Stimulated activated naive B cell treated with anti-CD40 and anti-IgM and Interleukin-4, amounts not matched to agents 10 μg/mL and 1 μg/mL and 100 μg/mL, for 72 hours (primary cell): ENCODE data around the gene ABCA2.
"Not testable (repeated sequence)": the region's sequence is repeated elsewhere in the genome, so short reads cannot be mapped to it uniquely, and the experiment has no call there.

ENCODE experiments used
- ATAC-seq, 2 donors: fragments of 150-1000 bp; cut with Tn5 transposase; replicated peaks; 2 replicates each; pipeline ENCODE4 v1.10.0; 2021; ENCODE audit warnings: moderate library complexity in 1 of 2
- DNase-seq: peaks from one replicate; pipeline ENCODE4 v3.0.0; 2021
- H3K27ac Mint-ChIP-seq: one replicate; pipeline ENCODE4 v1.8.0; 2022; ENCODE audit warnings: mild to moderate bottlenecking, mixed read lengths
- H3K27me3 Mint-ChIP-seq, 2 donors: one replicate each; pipeline ENCODE4 v1.8.0; 2022; ENCODE audit warnings: mixed read lengths in 2 of 2
- H3K36me3 Mint-ChIP-seq, 2 donors: one replicate each; pipeline ENCODE4 v1.8.0; 2022; ENCODE audit warnings: mixed read lengths in 2 of 2, mild to moderate bottlenecking in 1 of 2
- H3K4me1 Mint-ChIP-seq, 2 donors: one replicate each; pipeline ENCODE4 v1.8.0; 2022; ENCODE audit warnings: mixed read lengths in 2 of 2, mild to moderate bottlenecking in 1 of 2
- H3K4me3 Mint-ChIP-seq, 2 donors: one replicate each; pipeline ENCODE4 v1.8.0; 2022; ENCODE audit warnings: mild to moderate bottlenecking in 2 of 2, mixed read lengths in 2 of 2, moderate library complexity in 1 of 2
- H3K9me3 Mint-ChIP-seq, 2 donors: one replicate each; pipeline ENCODE4 v1.8.0; 2022; ENCODE audit warnings: mixed read lengths in 2 of 2, mild to moderate bottlenecking in 1 of 2

ABCA2 gene

DNA sequence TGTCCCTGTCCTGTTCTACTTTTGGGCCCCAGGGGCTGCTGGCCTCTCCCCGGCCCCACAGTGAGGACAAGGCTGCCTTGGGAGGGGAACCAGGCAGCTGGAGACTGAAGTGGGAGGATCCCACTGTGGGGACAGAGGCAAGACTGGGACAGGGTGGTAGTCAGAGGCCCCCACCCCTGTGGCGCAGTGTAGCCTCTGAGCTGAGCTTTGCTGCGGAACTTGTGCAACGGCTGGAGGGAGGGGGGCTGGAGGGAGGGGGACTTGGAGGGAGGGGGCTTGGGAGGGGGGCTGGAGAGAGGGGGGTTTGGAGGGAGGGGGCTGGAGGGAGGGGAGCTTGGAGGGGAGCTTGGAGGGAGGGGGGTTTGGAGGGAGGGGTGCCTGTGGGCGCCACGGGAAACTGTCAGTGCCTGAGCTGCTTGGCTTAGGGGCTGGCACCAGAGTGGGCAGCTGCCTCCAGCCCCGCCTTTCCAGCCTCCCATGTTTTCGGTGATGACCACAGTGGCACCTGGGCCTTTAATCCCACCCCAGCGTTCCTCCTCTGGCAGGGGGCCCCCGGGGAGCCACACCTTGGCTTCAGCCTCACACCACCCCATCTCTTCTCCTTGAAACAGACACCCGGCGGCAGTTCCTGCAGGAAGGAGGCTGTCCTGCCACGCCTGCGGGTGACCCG lies 6.1 kb upstream of the ABCA2 start:
- H3K9me3 Mint-ChIP-seq = no peaks in the 10 kb centered on the region
- peak in 1 of 2 donors; percentile 3 for ATAC-seq
- no peak for DNase-seq
- H3K36me3 Mint-ChIP-seq = peaks cover 0 to 3% of the 10 kb centered on the region in 2 donors
- H3K27ac Mint-ChIP-seq = peak overlapping the region; percentile 94
- peaks cover 0 to 12% of the 10 kb centered on the region in 2 donors for H3K27me3 Mint-ChIP-seq
- H3K4me1 Mint-ChIP-seq = peaks cover 42 to 62% of the 10 kb centered on the region in 2 donors
- H3K4me3 Mint-ChIP-seq = peak overlapping the region; percentile 73 to 75

DNA sequence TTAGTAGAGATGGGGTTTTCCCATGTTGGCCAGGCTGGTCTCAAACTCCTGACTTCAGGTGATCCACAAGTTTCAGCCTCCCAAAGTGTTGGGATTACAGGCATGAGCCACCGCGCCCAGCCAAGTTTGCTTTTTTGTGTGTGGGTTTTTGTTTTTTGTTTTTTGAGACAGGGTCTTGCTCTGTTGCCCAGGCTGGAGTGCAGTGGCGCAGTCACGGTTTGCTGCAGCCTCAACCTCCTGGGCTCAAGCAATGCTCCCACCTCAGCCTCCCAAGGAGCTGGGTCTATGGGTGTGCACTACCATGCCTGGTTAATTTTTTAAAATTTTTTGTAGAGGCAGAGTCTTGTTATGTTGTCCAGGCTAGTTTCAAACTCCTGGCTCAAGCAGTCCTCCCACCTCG lies 5.4 kb upstream of the ABCA2 start:
- not testable (repeated sequence) for H3K27ac Mint-ChIP-seq, H3K36me3 Mint-ChIP-seq, H3K27me3 Mint-ChIP-seq, H3K9me3 Mint-ChIP-seq, DNase-seq, ATAC-seq
- H3K4me3 Mint-ChIP-seq = peak overlapping the region in 1 of 2 donors; percentile 60
- H3K4me1 Mint-ChIP-seq = peaks cover 46 to 69% of the 10 kb centered on the region in 2 donors

DNA sequence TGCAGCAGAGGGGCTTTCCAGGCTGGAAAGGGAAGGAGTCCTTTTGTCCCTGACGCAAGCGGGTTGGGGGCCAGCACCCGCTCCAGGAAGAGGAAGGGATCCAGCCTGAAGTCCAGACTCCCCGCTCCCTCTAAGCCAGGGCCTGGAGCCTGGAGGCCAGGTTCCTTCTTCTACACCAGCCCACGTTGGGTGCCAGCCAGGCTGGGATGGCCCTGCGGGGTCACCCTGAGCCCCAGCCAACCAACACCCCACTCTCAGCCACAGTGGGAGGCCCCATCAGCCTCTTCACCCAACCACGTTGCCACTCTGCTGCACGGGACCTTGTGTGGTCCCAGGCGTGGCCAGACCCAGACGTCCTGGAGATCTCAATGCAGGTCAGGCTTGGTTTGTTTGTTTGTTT lies 4.8 kb upstream of the ABCA2 start:
- no peaks in the 10 kb centered on the region for H3K27me3 Mint-ChIP-seq
- DNase-seq = no peak
- H3K4me3 Mint-ChIP-seq = peak overlapping the region; percentile 60 to 64
- peaks cover 0 to 3% of the 10 kb centered on the region in 2 donors for H3K36me3 Mint-ChIP-seq
- peak overlapping the region; percentile 31 for H3K27ac Mint-ChIP-seq
- no peak for ATAC-seq
- H3K4me1 Mint-ChIP-seq = peaks cover 46 to 70% of the 10 kb centered on the region in 2 donors
- no peaks in the 10 kb centered on the region for H3K9me3 Mint-ChIP-seq

DNA sequence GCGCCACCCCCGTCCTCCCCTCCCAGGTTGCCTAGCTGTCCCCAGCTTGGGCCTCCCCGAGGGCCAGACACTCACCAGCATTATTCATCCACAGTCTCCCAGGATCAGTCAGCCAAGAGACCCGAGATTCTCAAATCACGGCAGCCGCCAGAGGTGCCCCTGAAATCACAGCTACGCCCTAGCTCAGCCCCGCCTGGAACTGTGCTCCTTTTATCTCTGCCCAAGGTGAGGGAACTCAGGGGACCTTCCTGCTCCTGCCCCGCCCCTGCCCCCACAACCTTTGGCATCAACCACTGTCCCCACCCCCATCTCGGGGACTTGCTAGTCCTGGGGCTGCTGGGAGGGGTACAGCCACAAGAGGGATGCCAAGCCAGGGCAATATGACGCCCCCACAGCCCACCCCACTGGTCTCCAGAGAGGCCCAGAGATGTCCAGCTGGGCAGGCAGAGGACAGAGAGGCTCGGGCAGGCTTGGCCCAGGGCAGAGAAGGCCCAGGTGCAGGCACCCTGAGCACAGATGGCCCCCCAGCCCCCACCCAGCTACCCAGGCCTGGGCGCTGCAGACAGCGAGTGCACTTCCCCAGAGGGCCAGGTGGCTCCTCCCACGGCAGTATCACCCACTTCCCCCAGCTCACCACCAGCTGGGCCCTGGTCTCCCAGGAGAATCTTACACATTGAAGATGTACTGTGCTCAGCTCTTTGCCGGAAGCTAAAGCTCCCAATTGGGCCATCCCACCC lies 4.0 kb upstream of the ABCA2 start, which contains the start of gene FUT7:
FUT7 (minus strand) TSS at position 185 of the 737 bp plus-strand sequence; CDS start at position 88, 97 bp downstream.
- peak; percentile 16 to 44 for ATAC-seq

DNA sequence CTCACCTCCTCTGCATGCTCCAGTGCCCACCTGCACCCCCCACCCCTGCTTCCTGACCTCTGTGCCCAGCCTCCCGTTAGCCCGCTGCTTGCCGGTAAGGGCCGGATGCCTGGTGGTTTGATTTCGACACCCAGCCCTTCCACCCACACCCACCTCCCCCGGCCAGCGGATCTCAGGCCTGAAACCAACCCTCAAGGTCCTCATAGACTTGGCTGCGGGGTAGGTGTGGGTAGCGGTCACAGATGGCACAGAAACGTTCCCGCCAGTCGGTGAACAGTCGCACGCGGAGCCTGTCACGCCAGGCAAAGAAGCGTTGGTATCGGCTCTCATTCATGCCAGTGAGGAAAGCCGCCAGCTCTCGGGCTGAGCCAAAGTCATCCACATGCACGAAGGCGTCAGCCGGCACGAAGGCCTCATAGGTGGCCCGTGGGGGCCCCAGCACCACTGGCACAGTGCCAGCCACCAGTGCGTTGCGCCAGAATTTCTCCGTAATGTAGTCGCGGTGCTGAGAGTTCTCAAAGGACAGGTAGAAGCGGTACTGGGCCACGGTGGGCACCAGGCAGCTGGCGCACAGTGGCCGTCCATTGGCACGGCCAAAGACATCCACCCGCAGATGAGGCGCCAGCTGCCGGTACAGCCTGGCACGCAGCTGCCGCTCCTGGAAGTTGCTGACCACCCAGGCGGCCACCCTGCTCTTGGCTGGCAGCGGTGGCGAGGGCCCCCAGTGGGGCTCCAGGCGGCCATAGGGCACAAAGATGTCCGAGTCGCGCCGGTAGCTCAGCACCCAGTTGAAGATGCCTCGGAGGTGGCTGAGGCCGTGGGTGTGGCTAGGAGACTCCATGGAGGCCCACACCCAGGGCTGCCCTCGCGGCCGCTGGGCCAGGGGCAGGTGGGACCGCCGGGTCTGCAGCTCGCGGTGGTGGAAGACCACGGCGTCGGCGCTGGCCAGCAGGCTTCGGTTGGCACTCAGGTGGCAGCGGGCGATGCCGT lies 2.8 kb upstream of the ABCA2 start:
- Mint-ChIP-seq H3K4me1 (peaks cover 54 to 70% of the 10 kb centered on the region in 2 donors), H3K27ac (peak overlapping the region; percentile 78), H3K9me3 (no peaks in the 10 kb centered on the region), H3K27me3 (no peaks in the 10 kb centered on the region), H3K4me3 (peak overlapping the region; percentile 62 to 64), H3K36me3 (peaks cover 0 to 3% of the 10 kb centered on the region in 2 donors)
- ATAC-seq (peak; percentile 7 to 17), DNase-seq (peak; percentile 64)

More for the DNA sequence above, 4.0 kb upstream of the ABCA2 start, which contains the start of gene FUT7:
- peak within 1 kb of the TSS; percentile 64 to 72 for H3K4me3 Mint-ChIP-seq
- peaks cover 0 to 3% of the 10 kb centered on the region in 2 donors for H3K36me3 Mint-ChIP-seq
- H3K9me3 Mint-ChIP-seq = no peaks in the 10 kb centered on the region
- DNase-seq = no peak
- peak within 1 kb of the TSS; percentile 78 for H3K27ac Mint-ChIP-seq
- H3K27me3 Mint-ChIP-seq = no peaks in the 10 kb centered on the region
- peaks cover 49 to 70% of the 10 kb centered on the region in 2 donors for H3K4me1 Mint-ChIP-seq

DNA sequence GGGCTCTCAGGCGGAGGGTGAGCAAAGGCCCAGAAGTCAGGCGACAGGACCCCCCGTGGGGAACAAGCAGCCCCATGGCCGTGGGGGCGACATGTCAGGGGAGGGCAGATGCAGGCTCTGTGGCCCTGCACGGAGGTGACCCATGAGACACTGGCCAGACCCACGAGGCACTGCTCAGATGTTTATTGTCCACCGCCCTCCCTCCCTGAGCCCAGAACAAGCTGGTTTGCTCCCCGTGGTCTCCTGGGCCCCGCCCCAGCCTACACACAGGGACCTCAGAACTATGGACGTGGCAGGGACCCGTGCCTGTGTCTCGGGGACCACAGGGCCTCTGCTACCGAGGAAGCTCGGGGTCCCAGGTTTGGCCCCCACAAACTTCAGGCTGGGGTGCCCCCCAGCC lies 2.0 kb upstream of the ABCA2 start:
- peaks cover 50 to 64% of the 10 kb centered on the region in 2 donors for H3K4me1 Mint-ChIP-seq
- ATAC-seq (no peak), DNase-seq (no peak)
- no peaks in the 10 kb centered on the region for H3K9me3 Mint-ChIP-seq
- H3K4me3 Mint-ChIP-seq = peak overlapping the region; percentile 64 to 72
- no peaks in the 10 kb centered on the region for H3K27me3 Mint-ChIP-seq
- H3K27ac Mint-ChIP-seq = peak overlapping the region; percentile 78
- H3K36me3 Mint-ChIP-seq = peaks cover 0 to 3% of the 10 kb centered on the region in 2 donors

DNA sequence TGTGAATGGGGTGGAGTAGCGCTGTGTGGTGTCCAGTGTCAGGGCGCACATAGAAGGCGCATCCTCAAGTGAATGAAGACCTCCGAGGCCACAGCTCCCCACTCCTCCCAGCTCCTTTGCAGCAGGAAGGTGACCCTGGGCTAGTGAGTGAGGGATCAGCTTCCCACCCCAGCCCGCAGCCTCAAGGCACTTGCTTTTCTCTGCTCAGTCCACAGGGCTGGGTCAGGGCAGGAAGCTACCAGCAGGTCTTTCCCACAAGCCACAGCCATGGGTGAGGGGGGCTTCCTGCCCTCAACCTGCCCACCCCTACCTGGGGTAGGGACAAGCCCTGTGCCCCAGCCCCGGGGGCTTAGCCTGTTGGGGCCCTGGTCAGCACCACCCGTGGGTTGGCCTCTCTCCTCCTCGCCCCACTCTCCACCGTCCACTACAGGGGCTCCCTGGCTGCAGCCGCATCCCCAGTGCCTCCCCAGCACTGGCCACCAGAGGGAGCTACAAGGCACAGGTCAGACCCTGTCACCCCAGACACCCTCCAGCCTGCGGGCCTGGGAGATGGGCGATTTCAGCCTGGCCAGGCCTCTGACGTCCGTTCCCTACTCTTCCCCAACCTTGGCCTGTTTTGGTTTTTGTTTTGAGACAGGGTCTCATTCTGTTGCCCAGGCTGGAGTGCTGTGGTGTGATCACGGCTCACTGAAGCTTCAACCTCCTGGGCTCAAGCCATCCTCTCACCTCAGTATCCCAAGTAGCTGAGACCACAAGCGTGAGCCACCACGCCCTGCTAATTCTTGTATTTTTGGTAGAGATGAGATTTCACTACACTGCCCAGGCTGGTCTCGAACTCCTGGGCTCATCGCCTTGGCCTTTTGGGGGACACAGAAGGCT lies 1.3 kb upstream of the ABCA2 start:
- Mint-ChIP-seq H3K27me3 (no peaks in the 10 kb centered on the region), H3K9me3 (no peaks in the 10 kb centered on the region), H3K4me3 (peak overlapping the region; percentile 72 to 77), H3K27ac (peak overlapping the region; percentile 86), H3K36me3 (peaks cover 0 to 3% of the 10 kb centered on the region in 2 donors), H3K4me1 (peaks cover 43 to 57% of the 10 kb centered on the region in 2 donors)
- ATAC-seq (peak; percentile 49 to 54), DNase-seq (peak; percentile 69)

DNA sequence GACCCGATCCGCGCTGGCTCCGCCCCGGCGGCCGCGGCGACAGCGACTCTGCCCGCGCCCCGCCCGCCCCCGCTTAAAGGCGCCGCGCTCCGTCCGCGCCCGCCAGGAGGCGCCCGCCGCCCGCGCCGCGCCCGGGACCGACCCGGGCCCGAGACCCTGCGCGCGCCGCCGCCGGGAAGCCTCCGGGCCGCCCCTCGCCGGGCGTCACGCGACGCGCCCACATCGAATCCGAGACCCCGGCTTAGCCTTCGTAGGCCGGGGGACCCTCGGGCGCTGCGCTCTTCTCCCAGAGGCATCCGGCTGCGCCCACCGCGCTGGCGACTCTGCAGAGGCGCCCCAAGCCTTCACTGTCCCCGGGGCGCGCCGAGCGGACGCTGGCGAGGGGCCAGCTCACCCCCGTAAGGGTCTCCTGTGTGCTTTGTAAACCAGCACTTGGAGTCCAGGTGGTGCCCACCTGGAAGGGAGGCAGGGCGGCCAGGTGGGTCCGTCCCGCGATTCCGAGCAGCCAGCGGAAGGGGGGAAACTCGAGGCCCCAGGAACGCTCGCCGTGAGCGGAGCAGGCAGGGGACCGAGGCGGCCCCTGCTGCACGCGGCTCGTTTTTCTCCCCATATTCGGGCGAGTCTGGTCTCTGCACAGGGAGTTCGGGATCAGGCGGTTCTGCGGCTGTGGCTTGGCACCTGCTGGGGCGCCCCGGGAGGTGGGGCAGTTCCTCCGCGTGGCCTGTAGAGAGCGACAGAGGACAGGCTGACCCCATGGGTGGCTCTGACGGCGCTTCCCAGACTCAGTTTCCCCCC lies 423 bp upstream of the ABCA2 start:
- peak; percentile 30 to 33 for ATAC-seq
- Mint-ChIP-seq H3K9me3 (no peaks in the 10 kb centered on the region), H3K4me3 (peak overlapping the region; percentile 71 to 77), H3K27ac (peak overlapping the region; percentile 71), H3K27me3 (no peaks in the 10 kb centered on the region), H3K36me3 (peaks cover 0 to 3% of the 10 kb centered on the region in 2 donors), H3K4me1 (peaks cover 39 to 49% of the 10 kb centered on the region in 2 donors)
- no peak for DNase-seq

DNA sequence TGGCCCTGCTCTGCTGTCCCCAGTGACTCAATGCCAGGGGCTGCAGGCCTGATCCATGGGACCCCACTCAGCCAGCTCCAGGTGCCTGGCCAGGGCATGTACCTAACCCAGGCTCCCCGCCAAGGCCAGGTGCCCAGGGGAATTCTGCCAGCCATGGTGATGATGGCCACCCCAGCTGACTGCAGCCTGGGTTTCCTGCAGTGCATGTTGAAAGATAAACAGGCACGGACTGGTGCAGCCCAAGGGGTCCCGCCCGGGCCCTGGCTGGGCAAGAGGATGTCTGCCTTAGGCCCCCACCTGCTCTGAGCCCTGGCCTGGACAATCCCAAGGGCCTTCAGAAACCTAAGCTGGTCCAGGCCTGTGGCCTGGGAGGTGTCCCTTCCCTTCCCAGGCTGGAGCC lies 1.2 kb downstream of the ABCA2 start:
- Mint-ChIP-seq H3K27ac (no peak overlapping the region), H3K4me1 (peaks cover 30 to 35% of the 10 kb centered on the region in 2 donors), H3K9me3 (peaks cover 0 to 2% of the 10 kb centered on the region in 2 donors), H3K36me3 (peaks cover 0 to 6% of the 10 kb centered on the region in 2 donors), H3K27me3 (no peaks in the 10 kb centered on the region), H3K4me3 (peak overlapping the region in 1 of 2 donors; percentile 76)
- ATAC-seq = no peak
- DNase-seq = no peak

DNA sequence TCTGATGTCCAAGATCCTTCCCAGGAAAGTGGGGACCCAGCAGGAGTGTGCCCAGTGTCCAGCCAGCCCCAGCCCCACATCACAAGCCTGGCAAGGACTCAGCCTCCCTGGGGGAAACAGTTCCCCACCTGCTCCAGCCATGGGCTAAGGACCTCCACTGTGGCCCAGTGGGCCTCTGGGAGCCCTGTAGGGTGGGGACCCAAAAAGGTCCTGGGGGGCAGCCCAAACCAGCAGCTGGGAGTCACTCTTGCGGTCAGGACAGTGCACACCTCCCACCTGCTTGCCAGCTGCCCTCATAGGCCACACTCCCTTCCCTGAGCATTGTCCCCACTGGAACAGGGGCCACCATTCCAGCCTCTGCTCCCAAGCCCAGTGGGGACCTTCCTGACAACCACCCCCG lies 1.7 kb downstream of the ABCA2 start:
- no peak overlapping the region for H3K4me3 Mint-ChIP-seq
- H3K27ac Mint-ChIP-seq = no peak overlapping the region
- H3K27me3 Mint-ChIP-seq = no peaks in the 10 kb centered on the region
- no peak for DNase-seq
- H3K36me3 Mint-ChIP-seq = peaks cover 0 to 6% of the 10 kb centered on the region in 2 donors
- peaks cover 28 to 30% of the 10 kb centered on the region in 2 donors for H3K4me1 Mint-ChIP-seq
- peaks cover 0 to 2% of the 10 kb centered on the region in 2 donors for H3K9me3 Mint-ChIP-seq
- no peak for ATAC-seq

DNA sequence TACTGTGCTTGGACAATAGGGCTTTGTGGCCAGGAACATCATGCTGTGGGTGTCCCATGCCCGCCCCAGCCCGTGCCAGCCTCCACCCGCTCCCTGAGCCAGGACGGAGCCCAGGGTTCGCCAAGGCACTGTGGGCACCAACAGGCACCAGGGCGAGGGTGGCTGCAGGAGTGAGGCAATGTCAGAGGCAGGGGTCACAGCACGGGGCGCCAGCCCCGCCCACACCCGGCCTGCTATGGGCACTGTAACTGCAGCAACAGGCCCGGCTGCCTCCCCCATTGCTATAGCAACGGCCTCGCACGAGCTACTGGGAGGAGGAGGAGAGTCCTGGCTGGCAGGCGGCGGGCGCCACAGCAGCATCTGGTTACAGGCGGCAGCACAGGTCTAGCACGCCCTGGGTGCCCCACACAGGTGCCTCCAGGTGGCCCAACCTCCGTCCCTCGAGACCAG lies 2.5 kb downstream of the ABCA2 start:
- H3K4me1 Mint-ChIP-seq = peaks cover 22 to 24% of the 10 kb centered on the region in 2 donors
- no peak for DNase-seq
- no peak overlapping the region for H3K27ac Mint-ChIP-seq
- no peak overlapping the region for H3K4me3 Mint-ChIP-seq
- H3K36me3 Mint-ChIP-seq = peaks cover 0 to 4% of the 10 kb centered on the region in 2 donors
- no peaks in the 10 kb centered on the region for H3K27me3 Mint-ChIP-seq
- ATAC-seq = no peak
- peaks cover 0 to 2% of the 10 kb centered on the region in 2 donors for H3K9me3 Mint-ChIP-seq

DNA sequence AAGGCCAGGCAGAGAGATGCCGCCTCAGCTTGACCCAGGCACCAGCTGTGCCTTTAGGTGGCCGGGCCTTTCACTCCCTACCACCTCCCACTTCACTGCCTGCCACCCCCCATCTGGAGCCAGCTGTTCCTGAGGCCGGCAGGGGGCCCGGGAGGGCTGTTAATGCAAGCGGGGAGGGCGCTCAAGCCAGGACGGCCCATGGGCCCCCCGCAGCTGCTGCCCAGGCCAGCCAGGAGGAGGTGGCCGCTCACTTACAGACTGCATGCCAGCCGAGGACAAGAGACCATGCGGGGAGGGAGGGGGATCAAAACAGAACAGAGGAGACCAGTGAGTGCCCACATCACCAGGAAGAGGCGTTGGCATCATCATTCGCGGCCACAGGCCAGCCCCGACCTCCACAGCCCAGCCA lies 4.5 kb downstream of the ABCA2 start:
- Mint-ChIP-seq H3K9me3 (peaks cover 0 to 2% of the 10 kb centered on the region in 2 donors), H3K27me3 (no peaks in the 10 kb centered on the region), H3K4me3 (no peak overlapping the region), H3K36me3 (peaks cover 0 to 4% of the 10 kb centered on the region in 2 donors), H3K4me1 (peaks cover 2 to 10% of the 10 kb centered on the region in 2 donors), H3K27ac (no peak overlapping the region)
- DNase-seq (no peak), ATAC-seq (no peak)
